WTC11 (cell line): ENCODE measurements around the gene SLC25A30. TPM values are rescaled to one million over a fixed set of nuclear protein-coding genes. Genes with fewer than 3 reads are reported as not detected.

Experiments used
- ATAC-seq: fragments of 200-7000 bp; cut with Tn5 transposase; 2 replicates; pipeline ENCODE4 v1.10.0; 2021; ENCODE audit warnings: mild to moderate bottlenecking, moderate library complexity
- CTCF ChIA-PET: fragments of 300-600 bp; sonication (Branson Sonifier 250); formaldehyde crosslinking; loops from one replicate; lab custom pipeline; 2021; ENCODE audit warnings: antibody characterized with exemption; lab: Charles Lee
- POLR2A ChIA-PET: fragments of 350-600 bp; sonication (Branson Sonifier 250); formaldehyde crosslinking; loops from one replicate; lab custom pipeline; 2021; ENCODE audit warnings: antibody characterized with exemption; lab: Charles Lee
- DNase-seq: peaks from one replicate; pipeline ENCODE4 v3.0.0; 2021; ENCODE audit warnings: low spot score
- H3K27ac Mint-ChIP-seq: 2 replicates; pipeline ENCODE4 v1.8.0; 2021; ENCODE audit warnings: mixed read lengths
- H3K27me3 Mint-ChIP-seq: 2 replicates; pipeline ENCODE4 v1.8.0; 2021; ENCODE audit warnings: low read depth, mild to moderate bottlenecking, moderate library complexity, mixed read lengths
- H3K36me3 Mint-ChIP-seq: 2 replicates; pipeline ENCODE4 v1.8.0; 2021; ENCODE audit warnings: mixed read lengths
- H3K4me1 Mint-ChIP-seq: 2 replicates; pipeline ENCODE4 v1.8.0; 2022; ENCODE audit warnings: mixed read lengths
- H3K4me3 Mint-ChIP-seq: 2 replicates; pipeline ENCODE4 v1.8.0; 2021; ENCODE audit warnings: mild to moderate bottlenecking, moderate library complexity, mixed read lengths
- H3K9me3 Mint-ChIP-seq: 2 replicates; pipeline ENCODE4 v1.8.0; 2021; ENCODE audit warnings: mixed read lengths
- HMGA2 ChIP-seq: fragments of 250-450 bp; sonication (Bioruptor Pico); IDR thresholded peaks from 2 replicates; pipeline ENCODE4 v1.4.0; 2021; ENCODE audit warnings: mild to moderate bottlenecking, moderate library complexity
- NFATC4 ChIP-seq: fragments of 250-450 bp; sonication (Bioruptor Pico); IDR thresholded peaks from 2 replicates; pipeline ENCODE4 v1.9.0; 2021; ENCODE audit warnings: mild to moderate bottlenecking
- SOX15 ChIP-seq: fragments of 250-450 bp; sonication (Bioruptor Pico); IDR thresholded peaks from 2 replicates; pipeline ENCODE4 v1.9.0; 2021; ENCODE audit warnings: mild to moderate bottlenecking
- TCF7 ChIP-seq: sonication (generic); formaldehyde crosslinking; IDR thresholded peaks from 2 replicates; pipeline ENCODE4 v1.8.0; 2022; ENCODE audit warnings: mild to moderate bottlenecking, low read depth, missing genetic modification reagents, moderate library complexity
- TEAD4 ChIP-seq: sonication (generic); formaldehyde crosslinking; IDR thresholded peaks from 2 replicates; pipeline ENCODE4 v1.8.0; 2022; ENCODE audit warnings: mild to moderate bottlenecking, missing genetic modification reagents
- TP53 ChIP-seq: sonication (generic); formaldehyde crosslinking; IDR thresholded peaks from 2 replicates; pipeline ENCODE4 v1.8.1; 2023; ENCODE audit warnings: mild to moderate bottlenecking, missing genetic modification reagents
- ZBTB21 ChIP-seq: sonication (generic); formaldehyde crosslinking; IDR thresholded peaks from 2 replicates; pipeline ENCODE4 v1.8.1; 2023; ENCODE audit warnings: mild to moderate bottlenecking, missing genetic modification reagents, borderline replicate concordance
- ZNF263 ChIP-seq: sonication (generic); formaldehyde crosslinking; IDR thresholded peaks from 2 replicates; pipeline ENCODE4 v1.8.1; 2022; ENCODE audit warnings: low read depth, mild to moderate bottlenecking, moderate library complexity, missing genetic modification reagents
- ZNF416 ChIP-seq: fragments of 250-450 bp; sonication (Bioruptor Pico); IDR thresholded peaks from 2 replicates; pipeline ENCODE4 v1.9.0; 2021; ENCODE audit warnings: mild to moderate bottlenecking, inconsistent platforms
- ZNF423 ChIP-seq: fragments of 250-450 bp; sonication (Bioruptor Pico); IDR thresholded peaks from 2 replicates; pipeline ENCODE4 v2.1.2; 2022; ENCODE audit warnings: mild to moderate bottlenecking, moderate library complexity
- total RNA-seq: library from RNA; stranded (reverse); gene quantifications from 3 replicates; pipeline ENCODE4 v1.2.3, GENCODE V29; 2021
- TF ChIP-seq, protein P1 (sequence below): sonication (generic); formaldehyde crosslinking; IDR thresholded peaks from 2 replicates; pipeline ENCODE4 v1.8.0; 2022; ENCODE audit warnings: missing genetic modification reagents
- TF ChIP-seq, protein P2 (sequence below): sonication (generic); formaldehyde crosslinking; IDR thresholded peaks from 2 replicates; pipeline ENCODE4 v1.8.1; 2022; ENCODE audit warnings: mild to moderate bottlenecking, moderate library complexity, missing genetic modification reagents
- TF ChIP-seq, protein P3 (sequence below): fragments of 250-450 bp; sonication (Bioruptor Pico); IDR thresholded peaks from 2 replicates; pipeline ENCODE4 v1.9.0; 2021; ENCODE audit warnings: moderate library complexity, mild to moderate bottlenecking, inconsistent platforms, borderline replicate concordance
- TF ChIP-seq, protein P4 (sequence below): fragments of 250-450 bp; sonication (Bioruptor Pico); conservative IDR thresholded peaks from 2 replicates; pipeline ENCODE4 v1.9.0; 2021; ENCODE audit warnings: mild to moderate bottlenecking
- TF ChIP-seq, protein P5 (sequence below): sonication (generic); formaldehyde crosslinking; IDR thresholded peaks from 2 replicates; pipeline ENCODE4 v1.8.1; 2023; ENCODE audit warnings: mild to moderate bottlenecking, missing genetic modification reagents
- TF ChIP-seq, protein P6 (sequence below): sonication (generic); formaldehyde crosslinking; IDR thresholded peaks from 2 replicates; pipeline ENCODE4 v1.8.0; 2022; ENCODE audit warnings: mild to moderate bottlenecking, missing genetic modification reagents
- TF ChIP-seq, protein P7 (sequence below): sonication (generic); formaldehyde crosslinking; IDR thresholded peaks from 2 replicates; pipeline ENCODE4 v1.8.0; 2023; ENCODE audit warnings: missing genetic modification reagents, mild to moderate bottlenecking, borderline replicate concordance

SLC25A30 gene
- total RNA-seq, 1 experiment from 2014 or later, result 8.2 TPM

DNA sequence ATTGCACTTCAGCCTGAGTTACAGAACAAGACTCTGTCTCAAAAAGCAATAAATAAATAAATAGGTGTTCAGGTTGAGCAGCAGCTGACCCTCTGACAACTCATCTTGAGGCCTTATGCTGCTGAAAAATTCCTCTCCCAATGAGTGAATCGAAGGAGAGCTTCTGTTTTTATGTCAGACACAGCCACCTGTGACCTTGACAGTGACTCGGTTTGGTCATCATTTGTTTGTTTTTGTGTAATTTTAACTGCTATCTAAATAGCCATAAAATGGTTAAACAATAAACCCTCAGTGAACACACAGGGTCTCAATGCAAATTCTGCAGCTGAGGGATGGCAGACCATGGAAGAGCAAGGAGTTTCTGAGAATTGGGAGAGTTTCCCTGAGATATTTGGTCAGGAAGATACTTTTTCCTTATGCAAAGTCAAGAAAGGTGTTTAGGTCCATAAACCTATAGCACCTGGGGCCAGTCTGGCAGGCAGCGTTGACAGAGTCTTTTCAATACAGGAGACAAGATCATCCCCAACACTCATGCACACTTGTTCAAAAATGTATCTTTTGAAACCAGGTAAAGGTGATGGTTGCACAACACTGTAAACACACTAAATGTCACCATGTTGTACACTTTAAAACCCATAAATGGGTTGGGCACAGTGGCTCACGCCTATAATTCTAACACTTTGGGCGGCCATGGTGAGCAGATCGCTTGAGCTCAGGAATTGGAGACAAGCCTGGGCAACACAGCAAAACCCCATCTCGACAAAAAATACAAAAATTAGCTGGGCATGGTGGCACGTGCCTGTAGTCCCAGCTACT lies 16.6 kb upstream of the SLC25A30 start:
- H3K4me3 Mint-ChIP-seq, result no peak overlapping the region
- TF ChIP-seq, protein P1, sequence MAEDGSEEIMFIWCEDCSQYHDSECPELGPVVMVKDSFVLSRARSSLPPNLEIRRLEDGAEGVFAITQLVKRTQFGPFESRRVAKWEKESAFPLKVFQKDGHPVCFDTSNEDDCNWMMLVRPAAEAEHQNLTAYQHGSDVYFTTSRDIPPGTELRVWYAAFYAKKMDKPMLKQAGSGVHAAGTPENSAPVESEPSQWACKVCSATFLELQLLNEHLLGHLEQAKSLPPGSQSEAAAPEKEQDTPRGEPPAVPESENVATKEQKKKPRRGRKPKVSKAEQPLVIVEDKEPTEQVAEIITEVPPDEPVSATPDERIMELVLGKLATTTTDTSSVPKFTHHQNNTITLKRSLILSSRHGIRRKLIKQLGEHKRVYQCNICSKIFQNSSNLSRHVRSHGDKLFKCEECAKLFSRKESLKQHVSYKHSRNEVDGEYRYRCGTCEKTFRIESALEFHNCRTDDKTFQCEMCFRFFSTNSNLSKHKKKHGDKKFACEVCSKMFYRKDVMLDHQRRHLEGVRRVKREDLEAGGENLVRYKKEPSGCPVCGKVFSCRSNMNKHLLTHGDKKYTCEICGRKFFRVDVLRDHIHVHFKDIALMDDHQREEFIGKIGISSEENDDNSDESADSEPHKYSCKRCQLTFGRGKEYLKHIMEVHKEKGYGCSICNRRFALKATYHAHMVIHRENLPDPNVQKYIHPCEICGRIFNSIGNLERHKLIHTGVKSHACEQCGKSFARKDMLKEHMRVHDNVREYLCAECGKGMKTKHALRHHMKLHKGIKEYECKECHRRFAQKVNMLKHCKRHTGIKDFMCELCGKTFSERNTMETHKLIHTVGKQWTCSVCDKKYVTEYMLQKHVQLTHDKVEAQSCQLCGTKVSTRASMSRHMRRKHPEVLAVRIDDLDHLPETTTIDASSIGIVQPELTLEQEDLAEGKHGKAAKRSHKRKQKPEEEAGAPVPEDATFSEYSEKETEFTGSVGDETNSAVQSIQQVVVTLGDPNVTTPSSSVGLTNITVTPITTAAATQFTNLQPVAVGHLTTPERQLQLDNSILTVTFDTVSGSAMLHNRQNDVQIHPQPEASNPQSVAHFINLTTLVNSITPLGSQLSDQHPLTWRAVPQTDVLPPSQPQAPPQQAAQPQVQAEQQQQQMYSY, result no peak
- TF ChIP-seq, protein P2, sequence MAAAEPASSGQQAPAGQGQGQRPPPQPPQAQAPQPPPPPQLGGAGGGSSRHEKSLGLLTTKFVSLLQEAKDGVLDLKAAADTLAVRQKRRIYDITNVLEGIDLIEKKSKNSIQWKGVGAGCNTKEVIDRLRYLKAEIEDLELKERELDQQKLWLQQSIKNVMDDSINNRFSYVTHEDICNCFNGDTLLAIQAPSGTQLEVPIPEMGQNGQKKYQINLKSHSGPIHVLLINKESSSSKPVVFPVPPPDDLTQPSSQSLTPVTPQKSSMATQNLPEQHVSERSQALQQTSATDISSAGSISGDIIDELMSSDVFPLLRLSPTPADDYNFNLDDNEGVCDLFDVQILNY (CRISPR knock-in tag), result no peak
- no peak for TF ChIP-seq ZNF423 (CRISPR knock-in tag)
- TF ChIP-seq TEAD4 (CRISPR knock-in tag), result no peak
- TF ChIP-seq, protein P3, sequence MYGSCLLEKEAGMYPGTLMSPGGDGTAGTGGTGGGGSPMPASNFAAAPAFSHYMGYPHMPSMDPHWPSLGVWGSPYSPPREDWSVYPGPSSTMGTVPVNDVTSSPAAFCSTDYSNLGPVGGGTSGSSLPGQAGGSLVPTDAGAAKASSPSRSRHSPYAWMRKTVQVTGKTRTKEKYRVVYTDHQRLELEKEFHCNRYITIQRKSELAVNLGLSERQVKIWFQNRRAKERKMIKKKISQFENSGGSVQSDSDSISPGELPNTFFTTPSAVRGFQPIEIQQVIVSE (CRISPR knock-in tag), result no peak
- TF ChIP-seq HMGA2 (CRISPR knock-in tag), result no peak
- TF ChIP-seq TP53 (CRISPR knock-in tag), result no peak
- TF ChIP-seq, protein P4, sequence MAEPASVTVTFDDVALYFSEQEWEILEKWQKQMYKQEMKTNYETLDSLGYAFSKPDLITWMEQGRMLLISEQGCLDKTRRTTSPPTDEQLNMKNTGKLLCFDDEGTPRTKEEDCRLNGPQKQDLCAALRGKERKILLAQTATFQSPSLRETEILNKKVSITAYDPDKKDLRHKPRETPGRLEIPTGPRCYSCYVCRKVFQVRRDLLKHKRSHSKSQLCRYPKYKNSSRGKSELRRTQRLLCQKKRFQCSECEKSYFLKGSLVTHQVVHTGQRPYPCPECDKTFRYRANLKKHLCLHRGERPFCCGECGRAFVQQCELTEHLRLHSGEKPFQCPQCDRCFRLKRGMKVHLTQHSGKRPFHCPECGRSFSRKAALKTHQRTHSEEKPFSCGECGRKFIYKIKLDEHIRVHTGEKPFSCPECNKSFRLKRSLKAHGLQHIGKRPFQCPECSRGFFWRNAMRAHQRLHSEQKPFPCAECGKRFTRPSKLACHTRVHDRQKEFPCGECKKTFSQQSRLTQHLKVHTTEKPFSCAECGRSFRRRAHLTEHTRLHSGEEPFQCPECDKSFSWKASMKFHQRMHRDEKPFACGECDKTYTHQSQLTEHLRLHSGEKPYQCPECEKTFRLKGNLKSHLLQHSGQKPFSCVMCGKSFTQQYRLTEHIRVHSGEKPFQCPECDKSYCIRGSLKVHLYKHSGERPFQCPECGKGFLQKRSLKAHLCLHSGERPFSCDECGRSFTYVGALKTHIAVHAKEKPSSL (CRISPR knock-in tag), result no peak
- no peak for TF ChIP-seq ZNF263 (CRISPR knock-in tag)
- DNase-seq (no peak), ATAC-seq (no peak)
- H3K9me3 Mint-ChIP-seq, result no peaks in the 10 kb centered on the region
- H3K27ac Mint-ChIP-seq, result no peak overlapping the region
- ChIA-PET POLR2A (no interaction called here), CTCF (no interaction called here)
- no peaks in the 10 kb centered on the region for H3K36me3 Mint-ChIP-seq
- H3K4me1 Mint-ChIP-seq, result peaks cover 5% of the 10 kb centered on the region; the same call in 1 of the 2 replicates
- no peaks in the 10 kb centered on the region for H3K27me3 Mint-ChIP-seq

DNA sequence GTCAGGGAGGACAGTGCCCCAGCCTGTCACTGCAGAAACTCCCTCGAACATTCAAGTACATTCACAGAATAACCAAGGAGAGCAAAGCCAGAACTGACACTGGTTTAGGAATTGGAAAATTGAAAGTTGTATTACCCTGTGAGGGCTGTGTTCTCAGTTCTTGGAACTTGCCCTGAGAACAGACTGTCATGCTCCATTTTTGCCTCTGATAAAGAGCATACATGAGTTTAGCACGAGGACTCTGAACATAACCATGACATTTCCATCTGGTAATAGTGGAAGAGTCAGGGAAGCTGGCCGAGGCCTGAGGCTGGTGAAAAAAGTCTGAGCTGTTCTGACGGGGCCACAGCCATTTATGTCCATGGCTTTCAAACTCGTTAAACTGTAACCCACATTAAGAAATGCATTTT lies 15.2 kb upstream of the SLC25A30 start:
- no peaks in the 10 kb centered on the region for H3K27me3 Mint-ChIP-seq
- no peak for DNase-seq
- no peaks in the 10 kb centered on the region for H3K36me3 Mint-ChIP-seq
- H3K27ac Mint-ChIP-seq, result no peak overlapping the region
- H3K4me1 Mint-ChIP-seq, result peaks cover 5% of the 10 kb centered on the region; the same call in 1 of the 2 replicates
- CTCF ChIA-PET, result no interaction called here
- POLR2A ChIA-PET, result no interaction called here
- H3K4me3 Mint-ChIP-seq, result no peak overlapping the region
- no peaks in the 10 kb centered on the region for H3K9me3 Mint-ChIP-seq
- no peak for ATAC-seq
- TF ChIP-seq ZNF423 (CRISPR knock-in tag) (no peak), ZNF416 (CRISPR knock-in tag) (no peak), ZBTB21 (CRISPR knock-in tag) (no peak), SOX15 (CRISPR knock-in tag) (no peak), NFATC4 (no peak), TCF7 (CRISPR knock-in tag) (no peak), TP53 (CRISPR knock-in tag) (no peak)
- TF ChIP-seq, protein P5, sequence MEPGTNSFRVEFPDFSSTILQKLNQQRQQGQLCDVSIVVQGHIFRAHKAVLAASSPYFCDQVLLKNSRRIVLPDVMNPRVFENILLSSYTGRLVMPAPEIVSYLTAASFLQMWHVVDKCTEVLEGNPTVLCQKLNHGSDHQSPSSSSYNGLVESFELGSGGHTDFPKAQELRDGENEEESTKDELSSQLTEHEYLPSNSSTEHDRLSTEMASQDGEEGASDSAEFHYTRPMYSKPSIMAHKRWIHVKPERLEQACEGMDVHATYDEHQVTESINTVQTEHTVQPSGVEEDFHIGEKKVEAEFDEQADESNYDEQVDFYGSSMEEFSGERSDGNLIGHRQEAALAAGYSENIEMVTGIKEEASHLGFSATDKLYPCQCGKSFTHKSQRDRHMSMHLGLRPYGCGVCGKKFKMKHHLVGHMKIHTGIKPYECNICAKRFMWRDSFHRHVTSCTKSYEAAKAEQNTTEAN (CRISPR knock-in tag), result no peak
- TF ChIP-seq, protein P2 (CRISPR knock-in tag), result no peak
- TF ChIP-seq, protein P6, sequence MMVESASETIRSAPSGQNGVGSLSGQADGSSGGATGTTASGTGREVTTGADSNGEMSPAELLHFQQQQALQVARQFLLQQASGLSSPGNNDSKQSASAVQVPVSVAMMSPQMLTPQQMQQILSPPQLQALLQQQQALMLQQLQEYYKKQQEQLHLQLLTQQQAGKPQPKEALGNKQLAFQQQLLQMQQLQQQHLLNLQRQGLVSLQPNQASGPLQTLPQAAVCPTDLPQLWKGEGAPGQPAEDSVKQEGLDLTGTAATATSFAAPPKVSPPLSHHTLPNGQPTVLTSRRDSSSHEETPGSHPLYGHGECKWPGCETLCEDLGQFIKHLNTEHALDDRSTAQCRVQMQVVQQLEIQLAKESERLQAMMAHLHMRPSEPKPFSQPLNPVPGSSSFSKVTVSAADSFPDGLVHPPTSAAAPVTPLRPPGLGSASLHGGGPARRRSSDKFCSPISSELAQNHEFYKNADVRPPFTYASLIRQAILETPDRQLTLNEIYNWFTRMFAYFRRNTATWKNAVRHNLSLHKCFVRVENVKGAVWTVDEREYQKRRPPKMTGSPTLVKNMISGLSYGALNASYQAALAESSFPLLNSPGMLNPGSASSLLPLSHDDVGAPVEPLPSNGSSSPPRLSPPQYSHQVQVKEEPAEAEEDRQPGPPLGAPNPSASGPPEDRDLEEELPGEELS, result no peak
- TF ChIP-seq, protein P7, sequence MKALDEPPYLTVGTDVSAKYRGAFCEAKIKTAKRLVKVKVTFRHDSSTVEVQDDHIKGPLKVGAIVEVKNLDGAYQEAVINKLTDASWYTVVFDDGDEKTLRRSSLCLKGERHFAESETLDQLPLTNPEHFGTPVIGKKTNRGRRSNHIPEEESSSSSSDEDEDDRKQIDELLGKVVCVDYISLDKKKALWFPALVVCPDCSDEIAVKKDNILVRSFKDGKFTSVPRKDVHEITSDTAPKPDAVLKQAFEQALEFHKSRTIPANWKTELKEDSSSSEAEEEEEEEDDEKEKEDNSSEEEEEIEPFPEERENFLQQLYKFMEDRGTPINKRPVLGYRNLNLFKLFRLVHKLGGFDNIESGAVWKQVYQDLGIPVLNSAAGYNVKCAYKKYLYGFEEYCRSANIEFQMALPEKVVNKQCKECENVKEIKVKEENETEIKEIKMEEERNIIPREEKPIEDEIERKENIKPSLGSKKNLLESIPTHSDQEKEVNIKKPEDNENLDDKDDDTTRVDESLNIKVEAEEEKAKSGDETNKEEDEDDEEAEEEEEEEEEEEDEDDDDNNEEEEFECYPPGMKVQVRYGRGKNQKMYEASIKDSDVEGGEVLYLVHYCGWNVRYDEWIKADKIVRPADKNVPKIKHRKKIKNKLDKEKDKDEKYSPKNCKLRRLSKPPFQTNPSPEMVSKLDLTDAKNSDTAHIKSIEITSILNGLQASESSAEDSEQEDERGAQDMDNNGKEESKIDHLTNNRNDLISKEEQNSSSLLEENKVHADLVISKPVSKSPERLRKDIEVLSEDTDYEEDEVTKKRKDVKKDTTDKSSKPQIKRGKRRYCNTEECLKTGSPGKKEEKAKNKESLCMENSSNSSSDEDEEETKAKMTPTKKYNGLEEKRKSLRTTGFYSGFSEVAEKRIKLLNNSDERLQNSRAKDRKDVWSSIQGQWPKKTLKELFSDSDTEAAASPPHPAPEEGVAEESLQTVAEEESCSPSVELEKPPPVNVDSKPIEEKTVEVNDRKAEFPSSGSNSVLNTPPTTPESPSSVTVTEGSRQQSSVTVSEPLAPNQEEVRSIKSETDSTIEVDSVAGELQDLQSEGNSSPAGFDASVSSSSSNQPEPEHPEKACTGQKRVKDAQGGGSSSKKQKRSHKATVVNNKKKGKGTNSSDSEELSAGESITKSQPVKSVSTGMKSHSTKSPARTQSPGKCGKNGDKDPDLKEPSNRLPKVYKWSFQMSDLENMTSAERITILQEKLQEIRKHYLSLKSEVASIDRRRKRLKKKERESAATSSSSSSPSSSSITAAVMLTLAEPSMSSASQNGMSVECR (CRISPR knock-in tag), result no peak
